GM18507 (cell line): ENCODE data around the gene CHMP5.
A peak's percentile ranks its signal among the peaks of the same experiment; 100 is the strongest.

Source experiments
- DNase-seq: peaks from one replicate; pipeline ENCODE4 v3.0.0; 2011; ENCODE audit warnings: low read depth; ENCODE audit not compliant: insufficient read length; ENCODE audit errors: extremely low spot score
- FAIRE-seq: peaks from 2 replicates; lab custom pipeline; 2011; peaks lifted over from hg19 to GRCh38; lab: Jason Lieb, UNC

The CHMP5 gene

GRCh38 chr9:33264473-33265177, at the start of gene CHMP5, which contains the start of gene BAG1:
TSS of gene CHMP5 (plus strand) at chr9:33265049. CDS start at chr9:33265079, 30 bp downstream.
TSS of gene BAG1 (minus strand) at chr9:33264708.
- DNase-seq = peak; percentile 98
- FAIRE-seq = peak; percentile 97

DNA sequence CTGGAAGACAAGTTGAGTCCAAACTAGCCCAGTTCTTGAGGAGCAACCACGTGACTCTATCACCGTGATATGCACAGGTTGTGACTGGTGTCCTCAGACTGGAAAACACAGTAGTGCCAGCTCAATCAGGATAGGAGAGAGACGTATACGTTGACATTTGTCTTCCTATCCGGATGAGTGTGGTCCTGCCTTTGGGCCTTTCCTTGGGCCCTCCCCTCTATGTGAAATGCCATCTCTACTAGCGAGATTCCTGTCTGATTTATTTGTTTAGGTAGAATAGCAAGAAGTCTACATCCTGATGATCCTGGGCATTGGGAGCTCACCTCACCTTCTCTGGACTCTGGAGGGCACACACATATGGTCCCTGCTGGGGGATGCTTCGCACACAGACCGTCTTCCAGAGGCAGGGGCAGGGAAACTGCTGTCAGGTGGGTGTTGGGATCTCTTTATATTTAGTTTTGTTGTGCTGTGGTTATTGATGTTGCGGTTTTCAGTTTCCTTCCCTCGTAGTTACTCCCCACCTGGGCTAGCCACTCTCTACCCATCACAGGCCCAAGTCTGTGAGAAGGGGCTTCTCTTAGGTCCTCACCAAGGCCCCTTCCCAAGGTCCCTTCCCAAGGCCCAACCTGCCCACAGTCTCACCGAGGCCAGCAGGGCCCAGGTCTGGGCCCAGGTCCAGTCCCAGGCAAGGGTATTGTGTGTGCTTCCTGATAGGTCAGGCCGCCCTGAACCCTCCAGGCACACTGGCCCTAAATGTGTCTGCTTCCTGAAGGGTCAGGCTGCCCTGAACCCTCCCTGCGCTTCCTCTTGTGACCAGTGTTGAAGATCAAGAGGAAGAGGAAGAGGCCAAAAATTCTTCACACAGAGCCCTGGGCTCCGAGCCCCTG, 43.9 kb upstream of the CHMP5 start:
- FAIRE-seq = no peak

DNA sequence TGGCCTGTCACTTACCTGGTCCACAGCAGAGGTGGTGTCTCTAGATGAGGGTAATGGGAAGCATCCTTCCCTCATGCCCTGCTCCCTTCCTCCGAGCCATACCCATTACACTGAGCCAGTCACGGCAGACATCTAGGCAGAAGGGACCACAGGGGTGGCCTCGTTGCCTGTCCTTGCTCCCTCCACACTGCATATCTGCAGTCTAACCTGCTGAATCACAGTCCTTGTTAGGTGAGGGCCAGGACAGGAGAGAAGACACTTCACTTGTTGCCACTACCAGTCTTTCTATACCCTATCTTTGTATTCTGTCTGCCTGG, 43.3 kb upstream of the CHMP5 start:
- no peak for DNase-seq
- no peak for FAIRE-seq

More for the DNA sequence above, 43.9 kb upstream of the CHMP5 start:
- DNase-seq = no peak

DNA sequence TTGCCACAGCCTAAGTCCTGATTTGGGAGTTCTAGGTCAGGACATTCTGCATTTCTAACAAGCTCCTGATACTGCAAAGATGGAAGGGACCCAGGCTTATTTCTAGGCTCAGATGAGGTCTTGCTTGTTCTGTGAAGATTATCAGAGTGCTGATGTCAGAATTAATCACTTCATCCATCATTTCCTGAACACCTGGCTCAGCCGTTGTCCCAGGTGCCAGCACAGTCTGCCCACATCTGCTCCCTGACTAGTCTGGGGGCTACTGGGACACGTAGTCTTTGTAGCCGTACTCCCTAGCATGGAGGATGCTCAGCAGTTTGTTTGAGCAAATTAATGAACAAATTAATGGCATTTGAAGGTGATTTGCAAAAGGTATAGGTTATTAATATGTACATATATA, 42.8 kb upstream of the CHMP5 start:
- FAIRE-seq = no peak

GRCh38 chr9:33223696-33224095, 41.2 kb upstream of the CHMP5 start:
- FAIRE-seq (no peak), DNase-seq (no peak)

More for the DNA sequence above, 42.8 kb upstream of the CHMP5 start:
- DNase-seq = no peak

- DNase-seq (no peak), FAIRE-seq (peak; percentile 78)
These were observed 39.3 kb upstream of the CHMP5 start for GRCh38 chr9:33225319-33226147.

DNA sequence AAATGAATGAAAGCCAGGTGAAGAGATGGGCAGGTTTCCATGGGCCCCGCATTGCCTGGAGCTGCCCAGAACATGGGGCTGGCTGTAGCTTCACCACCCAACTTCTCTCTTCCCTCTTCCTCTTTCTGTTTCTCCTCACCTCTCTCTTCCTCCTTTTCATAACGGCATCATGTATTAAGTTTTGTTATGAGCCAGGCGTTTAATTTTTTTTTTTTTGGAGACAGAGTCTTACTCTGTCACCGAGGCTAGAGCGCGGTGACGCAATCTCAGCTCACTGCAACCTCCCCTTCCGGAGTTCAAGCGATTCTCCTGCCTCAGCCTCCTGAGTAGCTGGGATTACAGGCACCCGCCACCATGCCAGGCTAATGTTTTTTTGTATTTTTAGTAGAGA, 37.8 kb upstream of the CHMP5 start:
- FAIRE-seq = peak; percentile 71

DNA sequence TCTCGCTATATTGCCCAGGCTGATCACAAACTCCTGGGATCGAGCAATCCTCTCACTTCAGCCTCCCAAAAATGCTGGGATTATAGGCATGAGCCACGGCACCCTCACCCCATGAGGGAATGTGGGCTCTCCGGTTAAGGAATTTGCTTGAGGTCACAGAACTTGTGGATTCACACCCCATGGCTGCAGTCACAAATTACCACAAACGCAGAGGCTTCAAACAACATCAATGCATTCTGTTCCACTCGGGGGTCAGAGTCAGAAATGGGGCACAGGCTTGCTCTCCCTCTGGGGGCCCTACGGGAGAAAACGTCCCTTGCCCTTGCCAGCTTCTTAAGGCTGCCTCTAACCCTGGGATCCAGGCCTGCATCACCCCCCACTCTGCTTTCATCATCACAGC, 37.1 kb upstream of the CHMP5 start:
- DNase-seq = no peak

More for the DNA sequence above, 37.8 kb upstream of the CHMP5 start:
- DNase-seq = no peak

DNA sequence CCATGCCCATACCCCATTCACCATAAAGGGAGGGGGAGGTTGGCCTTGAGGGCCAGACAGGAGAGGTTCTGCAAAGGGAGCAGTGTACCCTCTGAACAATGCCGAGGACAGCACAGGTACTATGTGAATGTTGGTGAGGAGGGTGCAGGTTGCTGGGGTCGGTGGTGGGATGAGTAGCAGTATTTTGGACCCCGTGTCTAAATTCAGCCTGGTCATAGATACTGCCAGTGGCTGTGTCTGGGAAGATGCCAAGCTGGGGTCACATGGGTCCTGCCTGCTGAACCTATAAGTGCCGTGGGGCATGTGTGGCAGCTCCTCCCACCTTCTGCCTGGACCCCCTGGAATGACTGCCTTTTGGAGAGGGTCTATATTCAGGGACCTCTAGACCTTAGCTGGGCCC, 36.2 kb upstream of the CHMP5 start:
- FAIRE-seq (no peak), DNase-seq (no peak)

More for the DNA sequence above, 37.1 kb upstream of the CHMP5 start:
- no peak for FAIRE-seq

DNA sequence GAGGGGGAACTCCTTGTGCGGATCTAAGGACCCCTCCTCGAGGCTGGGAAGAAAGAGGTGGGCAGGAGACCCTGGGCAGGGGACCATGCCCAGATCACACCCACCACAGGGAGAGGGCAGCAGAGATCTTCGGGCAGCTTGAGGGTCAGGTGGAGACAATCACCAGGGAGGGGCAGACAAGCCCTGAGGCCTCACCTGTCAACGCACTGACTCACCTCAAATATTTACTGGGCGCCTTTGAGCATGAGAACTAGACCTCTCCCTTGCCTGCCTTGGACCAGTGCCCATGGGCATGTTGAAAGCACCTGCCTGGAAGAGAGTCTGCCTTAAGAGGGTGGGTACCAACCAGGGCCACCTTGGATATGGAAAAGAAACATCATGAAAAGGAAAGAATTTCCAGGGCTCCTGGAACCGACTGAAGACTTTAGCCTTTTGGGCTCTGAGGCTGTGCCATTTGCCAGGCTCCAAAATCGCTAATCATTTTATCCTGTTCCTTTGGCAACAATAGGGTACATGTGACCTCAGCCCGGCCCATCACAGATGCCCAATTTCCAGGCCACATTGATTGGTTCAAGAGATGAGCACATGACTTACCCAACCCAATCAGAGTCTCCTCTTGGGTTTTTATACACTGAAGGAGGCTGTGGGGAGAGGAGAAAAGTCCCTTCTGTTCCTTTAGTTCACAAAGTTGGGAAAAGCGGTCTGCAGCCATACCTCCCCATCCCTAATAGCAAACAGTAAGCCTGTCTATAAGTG, 35.3 kb upstream of the CHMP5 start:
- FAIRE-seq (no peak), DNase-seq (no peak)

GRCh38 chr9:33230756-33231622, 33.9 kb upstream of the CHMP5 start:
- FAIRE-seq (no peak), DNase-seq (no peak)

DNA sequence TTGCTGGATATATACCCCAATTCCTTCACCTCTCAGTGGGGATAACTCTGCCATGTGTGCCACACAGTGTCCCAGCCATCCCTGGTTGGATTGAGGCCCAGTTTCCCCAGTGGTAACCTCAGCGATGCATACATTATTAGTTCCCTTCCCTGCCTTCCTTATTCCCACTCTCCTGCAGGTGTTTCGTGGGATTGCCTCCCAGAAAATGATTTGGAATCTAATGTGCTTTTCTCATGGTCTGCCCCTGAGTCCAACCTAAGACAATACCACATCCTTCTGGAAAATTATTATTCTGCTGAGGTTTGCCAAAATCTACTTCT, 33.3 kb upstream of the CHMP5 start:
- no peak for DNase-seq
- FAIRE-seq = no peak

DNA sequence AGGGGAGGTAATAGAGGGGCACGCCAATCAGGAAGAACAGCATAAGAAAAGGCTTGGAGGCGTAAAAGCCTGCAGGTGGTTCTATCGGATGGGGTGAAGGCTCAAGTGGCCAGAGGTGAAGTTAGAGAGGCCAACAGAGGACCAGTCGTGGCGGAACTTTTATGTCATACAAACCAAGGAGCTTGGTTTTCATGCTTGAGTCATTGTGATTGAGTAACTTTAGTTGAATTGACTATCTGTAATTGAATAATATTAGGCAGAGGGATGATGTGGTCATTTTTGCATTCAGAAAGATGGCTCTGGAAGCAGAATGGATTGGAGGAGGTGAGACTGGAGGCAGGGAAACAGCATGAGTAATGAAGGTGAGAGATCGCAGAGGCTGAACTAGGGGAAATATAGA, 32.0 kb upstream of the CHMP5 start:
- no peak for FAIRE-seq
- DNase-seq = no peak

DNA sequence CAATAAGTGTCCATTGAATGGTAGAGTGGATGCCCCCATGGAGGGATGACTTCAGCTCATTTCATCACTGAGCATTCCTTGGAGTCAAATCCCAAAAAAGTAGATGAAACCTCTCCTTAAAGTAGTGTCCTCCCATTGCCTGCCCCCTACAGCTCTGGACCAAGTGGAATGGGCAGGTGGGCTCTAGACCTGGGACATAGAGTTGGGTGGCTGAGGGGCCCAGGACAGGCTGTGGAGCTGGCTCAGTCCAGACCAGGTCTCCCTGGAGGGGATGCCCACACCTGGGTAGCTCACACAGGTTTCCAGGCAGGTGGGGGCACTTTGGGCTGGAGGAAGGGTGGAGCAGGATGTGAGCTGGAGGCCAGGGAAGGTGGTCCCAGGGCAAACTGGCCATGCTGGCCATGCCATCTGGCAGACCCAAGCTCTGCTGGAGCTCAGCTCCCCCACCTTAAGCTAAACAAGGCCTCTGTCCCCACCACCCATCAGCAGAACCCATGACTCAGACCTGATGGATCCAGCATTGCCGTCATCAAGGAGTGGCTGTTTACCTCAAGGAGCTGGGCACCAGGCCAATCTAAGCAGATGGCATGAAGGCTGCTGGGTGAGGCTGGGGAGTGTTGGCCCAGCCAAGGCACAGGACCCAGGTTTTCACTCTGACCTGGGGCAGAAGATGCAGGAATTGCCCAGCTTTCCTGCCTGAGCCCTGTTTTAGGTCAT, 31.1 kb upstream of the CHMP5 start:
- FAIRE-seq (no peak), DNase-seq (no peak)

DNA sequence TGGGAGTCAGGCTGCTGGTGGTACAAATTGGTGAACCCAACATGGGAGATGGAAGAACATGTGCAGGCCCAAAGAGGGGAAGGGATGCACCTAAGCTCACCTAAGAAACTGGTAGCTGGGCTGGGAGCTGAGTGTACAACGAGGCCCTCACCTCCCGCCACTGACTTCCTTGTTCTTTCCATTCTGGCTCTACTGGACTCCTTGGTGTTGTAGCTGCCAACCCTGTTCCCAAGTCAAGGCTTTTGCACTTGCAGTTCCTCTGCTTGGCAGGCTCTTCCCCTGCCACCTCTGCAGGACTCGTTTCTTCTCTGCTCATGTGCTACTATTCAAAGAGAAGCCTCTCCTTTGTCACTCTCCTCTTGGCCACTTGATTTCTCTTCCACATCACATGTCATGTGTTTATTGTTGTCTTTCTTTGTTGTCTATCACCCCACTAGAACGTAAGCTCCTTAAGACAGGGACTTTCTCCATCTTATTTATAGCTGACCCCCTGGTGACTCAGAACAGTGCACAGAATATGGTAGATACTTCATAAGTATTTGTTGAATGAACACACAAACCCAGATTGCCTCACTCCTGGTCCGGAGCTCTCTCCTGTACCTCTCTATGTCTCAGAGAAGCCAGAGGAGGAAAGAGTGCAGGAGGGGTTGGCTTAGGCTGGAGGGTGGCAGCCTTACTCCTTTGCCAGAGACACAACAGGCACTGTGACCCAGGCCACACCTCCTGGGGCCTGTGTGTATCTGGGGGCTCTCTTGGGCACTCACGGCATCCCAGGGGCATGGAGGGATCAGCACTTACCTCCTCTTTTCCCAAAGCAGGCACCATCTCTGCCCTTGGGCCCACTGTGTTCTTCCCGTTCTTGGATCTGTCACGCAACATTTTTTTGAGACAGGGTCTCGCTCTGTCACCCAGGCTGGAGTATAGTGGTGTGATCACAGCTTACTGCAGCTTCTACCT, 30.1 kb upstream of the CHMP5 start:
- FAIRE-seq (no peak), DNase-seq (no peak)

- no peak for FAIRE-seq
- no peak for DNase-seq
These were observed 28.3 kb upstream of the CHMP5 start for GRCh38 chr9:33236571-33236970.

DNA sequence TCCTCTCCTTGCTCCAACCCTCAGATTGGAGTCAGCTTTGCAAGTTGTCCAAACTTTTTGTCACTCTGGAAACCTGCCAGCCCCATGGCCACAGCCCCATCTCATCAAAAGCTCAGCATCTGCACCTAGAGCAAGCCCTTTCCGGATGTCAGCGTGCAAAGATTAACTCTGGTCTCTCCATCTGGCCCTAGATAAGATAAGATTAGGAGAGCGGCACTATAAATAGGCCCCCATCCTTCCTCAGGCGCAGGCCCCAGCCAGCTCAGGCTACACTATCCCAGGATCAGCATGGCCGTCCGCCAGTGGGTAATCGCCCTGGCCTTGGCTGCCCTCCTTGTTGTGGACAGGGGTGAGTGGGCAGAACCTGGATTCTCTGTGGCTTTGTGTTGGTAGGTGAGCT, 24.9 kb upstream of the CHMP5 start, which contains the start of gene SPINK4:
Gene SPINK4 (plus strand): TSS at position 247 of the 400 bp plus-strand sequence. CDS start 42 bp downstream, at position 289.
- FAIRE-seq (no peak), DNase-seq (no peak)
